ENCODE data around the gene CFLAR.
"Not testable (repeated sequence)": the region's sequence is repeated elsewhere in the genome, so short reads cannot be mapped to it uniquely, and the experiment has no call there.

CFLAR gene

DNA sequence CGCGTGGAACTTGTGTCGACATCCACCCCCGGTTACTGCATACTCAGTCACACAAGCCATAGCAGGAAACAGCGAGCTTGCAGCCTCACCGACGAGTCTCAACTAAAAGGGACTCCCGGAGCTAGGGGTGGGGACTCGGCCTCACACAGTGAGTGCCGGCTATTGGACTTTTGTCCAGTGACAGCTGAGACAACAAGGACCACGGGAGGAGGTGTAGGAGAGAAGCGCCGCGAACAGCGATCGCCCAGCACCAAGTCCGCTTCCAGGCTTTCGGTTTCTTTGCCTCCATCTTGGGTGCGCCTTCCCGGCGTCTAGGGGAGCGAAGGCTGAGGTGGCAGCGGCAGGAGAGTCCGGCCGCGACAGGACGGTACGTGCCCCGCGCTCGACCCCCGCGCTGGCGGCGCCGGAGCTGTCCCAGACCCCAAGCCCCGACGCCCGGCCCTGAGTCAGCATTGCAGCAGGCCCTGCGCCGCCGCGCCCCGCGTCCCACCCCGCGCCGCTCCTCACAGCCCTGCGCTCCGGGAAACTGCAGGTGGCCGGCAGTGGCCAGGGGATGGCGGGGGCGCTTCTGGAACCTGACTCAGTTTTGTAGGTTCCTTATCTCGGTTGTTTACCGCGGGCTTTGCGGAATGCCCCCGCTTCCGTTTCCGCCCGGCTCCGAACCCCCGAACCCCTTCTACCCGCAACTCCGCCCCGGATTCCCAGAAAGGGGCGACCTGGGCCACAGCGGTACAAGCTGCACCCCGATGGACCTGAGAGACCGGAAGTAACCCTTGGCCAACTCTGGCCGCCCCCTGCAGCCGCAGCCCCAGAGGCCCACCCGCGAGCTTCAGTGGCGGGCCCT, at the start of gene CFLAR:
Gene CFLAR, plus strand, starts transcription at position 50 of the 844 bp plus-strand sequence. CDS start 13,702 bp downstream, outside the sequence.
- DNase-seq (ENCODE audit: low spot score): peak; percentile 77

- peak; percentile 56 for DNase-seq (ENCODE audit: low spot score)
These were observed 45.0 kb upstream of the CFLAR start for GRCh38 chr2:201070948-201071478.

GRCh38 chr2:201071479-201072200, 44.3 kb upstream of the CFLAR start, which contains the start of the genes HYCC2 and NDUFB3:
TSS of gene HYCC2 (minus strand) at chr2:201071671. CDS start at chr2:201024009, 47,662 bp downstream.
TSS of gene NDUFB3 (plus strand) at chr2:201072001. CDS start at chr2:201078883, 6,882 bp downstream.
- peak; percentile 98 for DNase-seq (ENCODE audit: low spot score)

DNA sequence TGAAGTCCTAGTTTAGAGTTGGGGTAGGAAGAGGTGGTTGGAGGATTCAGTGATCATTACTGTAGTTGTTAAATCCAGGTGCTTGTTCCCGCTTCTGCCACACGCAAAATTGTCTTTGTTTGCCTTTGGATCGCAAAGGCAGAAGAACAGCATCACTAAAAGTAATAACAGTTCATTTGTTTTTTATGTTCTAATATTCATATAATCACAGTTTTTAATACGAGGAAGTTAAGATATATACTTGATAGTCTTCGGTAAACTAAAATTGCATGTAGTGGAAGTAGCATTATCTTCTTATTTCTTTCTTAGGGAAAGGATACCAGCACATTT, 43.8 kb upstream of the CFLAR start:
- DNase-seq (ENCODE audit: low spot score): no peak

DNA sequence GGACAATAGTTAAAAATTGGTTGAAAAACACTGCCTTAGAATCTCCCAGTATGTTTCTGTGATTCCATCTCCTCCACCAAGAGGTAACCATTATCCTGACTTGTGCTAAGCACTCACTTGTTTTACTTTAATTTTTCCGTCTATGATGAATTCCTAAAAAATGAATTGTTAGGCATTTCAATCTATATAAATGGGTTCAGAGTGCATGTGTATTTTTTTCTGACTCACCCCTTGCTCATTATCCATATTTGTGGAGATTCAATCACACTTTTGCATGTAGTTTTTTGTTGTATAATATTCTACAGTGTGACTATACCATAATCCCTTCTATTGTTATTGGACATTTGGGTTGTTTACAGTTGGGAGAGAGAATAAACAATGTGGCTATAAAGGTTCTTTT, 42.9 kb upstream of the CFLAR start:
- no peak for DNase-seq (ENCODE audit: low spot score)

DNA sequence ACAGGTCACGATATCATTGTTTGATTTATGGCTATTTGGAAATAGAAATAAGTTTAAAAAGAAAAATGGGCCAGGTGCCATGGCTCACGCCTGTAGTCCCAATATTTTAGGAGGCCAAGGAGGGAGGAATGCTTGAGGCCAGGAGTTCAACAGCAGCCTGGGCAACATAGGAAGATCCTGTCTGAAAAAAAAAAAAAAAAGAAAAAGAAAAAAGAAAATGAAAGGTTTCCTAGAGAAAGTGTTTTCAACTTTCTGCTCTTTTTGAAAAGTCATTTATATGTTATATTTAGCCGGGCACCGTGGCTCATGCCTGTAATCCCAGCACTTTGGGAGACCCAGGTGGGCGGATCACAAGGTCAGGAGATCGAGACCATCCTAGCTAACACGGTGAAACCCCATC, 41.0 kb upstream of the CFLAR start:
- no peak for DNase-seq (ENCODE audit: low spot score)

DNA sequence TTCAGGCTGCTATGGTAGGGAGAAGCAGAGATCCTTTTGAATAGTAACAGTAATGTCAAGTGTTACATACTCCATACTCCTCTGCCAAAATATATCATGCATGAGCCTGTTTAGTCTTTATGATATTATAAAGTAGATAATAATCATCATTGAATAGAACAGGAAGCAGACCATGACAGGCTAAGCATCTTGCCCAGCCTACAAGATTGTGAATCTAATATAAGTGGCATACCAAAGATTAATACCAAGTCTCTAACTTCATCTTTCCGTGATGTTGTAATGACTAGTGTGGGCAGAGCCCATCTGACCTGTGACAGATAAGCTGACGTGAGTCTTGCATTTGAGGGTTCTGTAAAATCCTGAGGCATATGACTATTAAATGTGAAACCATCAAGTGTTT, 31.1 kb upstream of the CFLAR start:
- peak; percentile 45 for DNase-seq (ENCODE audit: low spot score)

DNA sequence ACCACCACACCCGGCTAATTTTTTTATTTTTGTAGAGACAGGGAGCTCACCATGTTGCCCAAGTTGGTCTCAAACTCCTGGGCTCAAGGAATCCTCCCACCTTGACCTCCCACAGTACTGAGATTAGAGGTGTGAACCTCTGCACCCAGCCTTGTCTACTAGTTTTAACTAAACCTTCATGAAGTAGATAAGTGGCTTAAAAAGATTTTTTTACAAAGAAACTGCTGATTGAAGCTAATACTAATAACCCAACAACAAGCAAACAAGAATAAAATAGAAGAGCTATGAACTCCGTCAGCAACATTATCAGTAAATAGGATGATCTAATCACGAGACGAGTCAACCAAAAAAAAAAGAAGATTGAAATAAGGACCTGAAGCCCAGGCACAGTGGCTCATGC, 25.4 kb upstream of the CFLAR start:
- no peak for DNase-seq (ENCODE audit: low spot score)

DNA sequence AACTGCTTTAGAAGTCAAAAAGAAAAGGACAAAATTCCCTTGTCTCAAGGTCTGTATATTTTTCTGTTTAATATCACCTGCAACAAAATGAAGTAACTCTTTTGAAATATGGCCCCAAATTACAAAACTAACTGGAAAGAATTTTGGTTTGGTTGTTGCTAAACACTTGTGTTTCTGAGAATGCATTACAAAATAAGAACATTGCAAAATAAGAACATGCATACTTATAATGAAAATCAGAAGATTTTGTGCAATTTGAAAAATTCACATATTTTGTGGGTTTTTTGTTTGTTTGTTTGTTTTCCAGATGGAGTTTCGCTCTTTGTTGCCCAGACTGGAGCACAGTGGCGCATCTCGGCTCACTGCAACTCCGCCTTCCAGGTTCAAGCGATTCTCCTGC, 22.4 kb upstream of the CFLAR start:
- DNase-seq (ENCODE audit: low spot score): no peak

DNA sequence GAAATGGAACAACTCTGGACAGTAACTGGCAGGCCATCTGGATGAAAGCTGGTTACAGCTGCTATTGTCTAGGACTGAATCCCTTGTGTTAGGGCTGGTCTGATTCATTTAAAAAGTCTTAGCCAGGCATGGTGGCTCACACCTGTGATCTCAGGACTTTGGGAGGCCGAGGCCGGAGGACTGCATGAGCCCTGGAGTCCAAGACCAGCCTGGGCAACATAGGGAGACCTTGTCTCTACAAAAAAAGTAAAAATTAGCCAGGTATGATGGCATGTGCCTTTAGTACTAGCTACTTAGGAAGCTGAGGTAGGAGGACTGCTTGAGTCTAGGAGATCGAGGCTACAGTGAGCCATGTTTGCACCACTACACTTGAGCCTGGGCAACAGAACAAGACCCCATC, 15.5 kb upstream of the CFLAR start:
- no peak for DNase-seq (ENCODE audit: low spot score)

GRCh38 chr2:201105759-201106158, 10.2 kb upstream of the CFLAR start:
- no peak for DNase-seq (ENCODE audit: low spot score)

DNA sequence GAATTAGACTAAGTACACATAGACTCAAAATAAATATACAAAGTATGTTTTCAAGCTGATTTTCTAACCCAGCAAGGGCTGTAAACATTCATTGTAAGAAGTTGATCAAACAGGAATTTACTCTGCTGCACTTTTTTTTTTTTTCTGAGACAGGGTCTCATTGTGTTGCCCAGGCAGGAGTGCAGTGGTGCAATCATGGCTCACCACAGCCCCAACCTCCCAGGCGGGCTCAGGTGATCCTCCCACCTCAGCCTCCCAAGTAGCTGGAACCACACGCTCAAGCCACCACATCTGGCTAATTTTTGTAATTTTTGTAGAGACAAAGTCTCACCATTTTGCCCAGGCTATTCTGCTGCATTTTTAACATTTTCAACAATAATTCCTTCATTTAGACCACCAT, 8.3 kb upstream of the CFLAR start:
- DNase-seq (ENCODE audit: low spot score): no peak

GRCh38 chr2:201108341-201108740, 7.6 kb upstream of the CFLAR start:
- DNase-seq (ENCODE audit: low spot score): no peak

DNA sequence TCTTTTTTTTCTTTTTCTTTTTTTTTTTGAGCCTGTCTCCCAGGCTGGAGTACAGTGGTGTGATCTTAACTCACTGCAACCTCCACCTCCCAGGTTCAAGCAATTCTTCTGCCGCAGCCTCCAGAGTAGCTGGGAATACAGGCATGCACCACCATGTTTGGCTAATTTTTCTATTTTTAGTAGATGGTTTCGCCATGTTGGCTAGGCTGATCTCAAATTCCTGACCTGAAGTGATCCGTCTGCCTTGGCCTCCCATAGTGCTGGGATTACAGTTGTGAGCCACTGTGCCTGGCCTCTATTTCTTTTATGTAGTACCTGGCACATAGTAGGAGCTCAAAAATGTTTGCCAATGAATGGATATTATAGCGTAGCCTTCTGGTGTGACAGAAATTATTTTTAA, 6.8 kb upstream of the CFLAR start:
- DNase-seq (ENCODE audit: low spot score): no peak

- DNase-seq (ENCODE audit: low spot score): no peak
These were observed 5.3 kb upstream of the CFLAR start for GRCh38 chr2:201110615-201111014.

DNA sequence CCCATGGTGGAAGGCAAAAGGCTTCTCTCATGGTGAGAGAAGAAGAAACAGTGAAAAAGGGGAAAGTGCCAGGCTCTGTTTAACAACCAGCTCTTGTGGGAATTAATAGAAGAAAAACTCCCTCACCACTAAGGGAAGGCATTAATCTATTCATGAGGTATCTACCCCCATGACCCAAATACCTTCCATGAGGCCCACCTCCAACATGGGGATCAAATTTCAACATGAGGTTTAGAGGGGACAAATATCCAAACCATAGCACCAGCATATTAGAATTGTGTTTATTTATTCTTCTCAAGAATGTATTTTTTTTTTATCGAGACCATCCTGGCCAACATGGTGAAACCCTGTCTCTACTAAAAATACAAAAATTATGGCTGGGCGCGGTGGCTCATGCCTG, 4.9 kb upstream of the CFLAR start:
- no peak for DNase-seq (ENCODE audit: low spot score)

DNA sequence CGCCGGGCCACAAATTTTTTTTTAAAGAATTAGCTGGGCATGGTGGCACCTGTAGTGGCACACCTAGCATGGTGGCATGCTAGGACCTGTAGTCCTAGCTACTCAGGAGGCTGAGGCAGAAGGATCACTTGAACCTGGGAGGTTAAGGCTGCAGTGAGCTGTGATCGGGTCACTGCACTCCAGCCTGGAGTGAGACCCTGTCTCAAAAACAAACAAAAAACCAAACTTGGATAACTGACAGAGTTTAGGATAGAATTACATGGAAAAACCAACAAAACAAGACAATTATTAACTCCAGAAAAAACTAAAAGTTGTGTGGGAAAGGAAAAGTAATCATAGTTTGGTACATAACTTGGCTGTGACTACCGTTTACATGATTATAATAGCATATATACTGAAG, 1.6 kb upstream of the CFLAR start:
- DNase-seq (ENCODE audit: low spot score): no peak

DNA sequence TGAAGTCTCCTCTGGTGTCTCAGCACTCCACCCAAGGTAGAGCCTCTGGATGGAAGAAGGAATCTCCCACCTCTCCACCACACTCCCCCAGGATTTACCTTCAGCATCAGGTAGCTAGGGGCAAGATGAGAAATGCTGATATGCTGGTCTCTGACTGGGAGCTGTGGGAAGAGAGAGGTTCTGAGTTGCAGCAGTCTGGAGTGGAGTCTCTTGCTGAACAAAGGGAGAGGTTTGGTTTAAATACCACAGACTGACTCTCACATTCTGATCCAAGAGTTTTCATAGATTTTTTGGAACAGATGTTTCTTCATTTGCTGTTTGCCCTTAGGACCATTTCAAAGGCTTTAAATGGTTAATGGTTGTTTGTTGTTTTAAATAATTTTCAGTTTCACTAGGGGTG, 1.1 kb upstream of the CFLAR start:
- peak; percentile 21 for DNase-seq (ENCODE audit: low spot score)

DNA sequence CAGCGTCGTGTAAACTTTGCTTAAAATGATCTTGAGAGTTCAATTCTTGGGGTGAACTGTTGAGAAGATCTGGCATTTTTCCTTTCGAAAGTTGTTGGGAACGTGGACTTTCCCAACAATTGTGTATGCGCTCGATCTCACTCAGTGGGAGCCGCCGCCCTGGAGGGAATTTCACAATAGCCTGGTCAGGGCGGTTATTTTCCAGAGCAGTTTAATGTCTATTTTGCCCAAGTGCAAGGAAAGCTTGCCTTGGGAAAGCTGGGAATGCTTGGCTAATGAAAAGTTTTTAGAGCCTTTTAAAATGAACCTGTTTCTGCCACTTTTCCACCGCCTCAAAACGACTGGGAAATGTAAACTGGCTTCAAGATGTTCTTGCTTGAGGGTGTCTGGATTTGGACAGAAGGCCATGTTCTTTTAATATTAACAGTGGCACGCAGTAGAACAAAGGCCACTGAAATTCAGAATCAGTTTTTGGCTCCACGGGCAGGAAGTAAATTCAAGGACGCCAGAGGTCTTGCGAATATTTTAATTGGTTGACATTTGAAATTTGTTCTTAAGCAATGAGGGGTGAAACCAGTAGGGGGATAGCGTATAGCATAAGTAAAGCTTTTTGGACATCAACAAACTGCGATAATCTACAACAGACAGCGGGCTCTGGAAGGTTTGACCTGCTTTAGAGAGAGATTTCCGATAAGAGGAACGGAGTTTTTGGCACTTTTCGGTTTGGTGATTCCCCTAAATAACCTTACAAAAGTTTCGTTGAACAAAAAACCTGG, 1.2 kb downstream of the CFLAR start:
- peak; percentile 85 for DNase-seq (ENCODE audit: low spot score)

- DNase-seq (ENCODE audit: low spot score): not testable (repeated sequence)
These were observed 1.8 kb downstream of the CFLAR start for GRCh38 chr2:201117735-201118094.

GRCh38 chr2:201118121-201118960, 2.4 kb downstream of the CFLAR start:
- peak; percentile 94 for DNase-seq (ENCODE audit: low spot score)
